Activated CD8-positive, alpha-beta memory T cell treated with anti-CD3 and anti-CD28 coated beads for 1 hour (primary cell): ENCODE measurements around the gene C1S.
"Not testable (repeated sequence)": the region's sequence is repeated elsewhere in the genome, so short reads cannot be mapped to it uniquely, and the experiment has no call there.

Source experiments
- DNase-seq, 2 donors: peaks; one replicate each; pipeline ENCODE4 v3.0.0-alpha.2; 2020; ENCODE audit warnings: low read depth in 1 of 2; ENCODE audit errors: extremely low read depth in 1 of 2

C1S gene

DNA sequence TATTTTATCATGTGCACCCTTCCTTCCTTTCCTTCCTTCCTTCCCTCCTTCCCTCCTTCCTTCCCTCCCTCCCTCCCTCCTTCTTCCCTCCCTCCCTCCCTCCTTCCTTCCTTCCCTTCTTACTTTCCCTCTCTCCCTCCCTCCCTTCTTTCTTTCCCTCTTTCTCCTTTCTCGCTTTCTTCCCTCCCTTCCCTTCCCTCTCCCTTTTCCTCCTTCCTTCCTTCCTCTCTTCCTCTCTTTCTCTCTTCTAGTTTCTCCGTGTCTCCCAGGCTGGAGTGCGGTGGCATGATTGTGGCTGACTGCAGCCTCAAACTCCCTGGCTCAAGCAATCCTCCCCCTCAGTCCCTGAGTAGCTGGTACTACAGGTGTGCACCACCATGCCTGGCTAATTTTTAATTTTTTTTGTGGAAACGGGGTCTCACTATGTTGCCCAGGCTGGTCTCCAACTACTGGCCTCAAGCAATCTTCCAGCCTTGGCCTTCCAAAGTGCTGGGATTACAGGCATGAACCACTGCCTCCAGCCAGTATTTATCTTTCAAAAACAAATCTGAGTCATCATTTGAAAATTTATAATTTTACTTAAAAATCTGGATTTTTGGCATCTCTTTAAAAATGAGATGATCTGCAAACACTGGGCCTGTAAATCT is 40.7 kb downstream of the C1S start:
- no peak for DNase-seq

- no peak for DNase-seq
Measured at GRCh38 chr12:7101694-7102131, 41.2 kb downstream of the C1S start.

DNA sequence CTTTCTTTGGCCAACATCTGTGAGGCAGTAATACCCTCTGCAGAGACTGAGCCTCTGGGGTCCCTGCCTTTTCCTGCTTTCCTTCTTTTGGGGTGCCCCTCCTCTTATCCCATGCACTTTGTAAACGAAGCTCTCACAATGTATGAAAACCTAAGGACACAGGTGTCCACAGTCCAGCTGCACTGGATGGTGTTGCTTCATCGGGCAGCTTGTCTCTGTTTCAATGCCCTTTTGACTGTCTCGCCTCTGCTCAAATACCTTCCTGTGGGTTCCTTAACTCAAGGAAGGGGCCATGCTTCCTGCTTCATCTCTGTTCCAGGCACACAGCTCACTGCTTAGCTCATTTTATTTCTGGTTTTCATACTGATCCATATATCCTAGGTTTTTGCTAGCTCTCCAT is 42.1 kb downstream of the C1S start:
- DNase-seq, result no peak

- no peak for DNase-seq
Measured at GRCh38 chr12:7103837-7104584, 43.5 kb downstream of the C1S start.

DNA sequence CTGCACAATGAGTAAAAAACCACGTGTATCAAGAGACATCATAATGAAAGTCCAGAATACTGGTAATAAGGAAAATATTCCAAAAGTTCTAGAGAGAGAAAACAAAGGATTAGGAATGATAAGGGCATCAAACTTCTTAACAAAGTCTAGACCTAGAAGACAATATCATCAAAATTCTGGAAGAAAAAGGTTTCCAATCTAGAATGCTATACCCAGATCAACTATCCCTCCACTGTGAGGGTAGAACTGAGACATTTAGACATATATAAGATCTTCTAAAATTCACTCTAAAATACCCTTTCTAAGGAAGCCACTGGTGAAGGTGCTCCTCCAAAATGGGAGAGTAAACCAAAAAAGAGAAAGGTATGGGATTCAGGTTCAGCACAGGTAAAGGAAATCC is 45.6 kb downstream of the C1S start:
- no peak for DNase-seq

DNA sequence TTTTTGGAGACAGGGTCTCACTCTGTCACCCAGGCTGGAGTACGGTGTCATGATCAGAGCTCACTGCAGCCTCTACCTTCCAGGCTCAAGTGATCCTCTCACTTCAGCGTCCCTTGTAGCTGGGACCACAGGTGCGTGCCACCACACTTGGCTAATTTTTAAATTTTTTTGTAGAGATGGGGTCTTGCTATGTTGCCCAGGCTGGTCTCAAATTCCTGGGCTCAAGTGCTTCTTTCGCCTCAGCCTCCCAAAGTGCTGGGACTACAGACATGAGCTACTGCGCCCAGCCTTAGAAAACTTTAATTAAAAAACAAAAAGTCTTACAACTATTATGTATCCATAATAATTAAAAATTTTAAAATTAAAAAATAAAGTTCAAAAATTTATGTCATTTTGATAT is 46.7 kb downstream of the C1S start:
- not testable (repeated sequence) for DNase-seq

DNA sequence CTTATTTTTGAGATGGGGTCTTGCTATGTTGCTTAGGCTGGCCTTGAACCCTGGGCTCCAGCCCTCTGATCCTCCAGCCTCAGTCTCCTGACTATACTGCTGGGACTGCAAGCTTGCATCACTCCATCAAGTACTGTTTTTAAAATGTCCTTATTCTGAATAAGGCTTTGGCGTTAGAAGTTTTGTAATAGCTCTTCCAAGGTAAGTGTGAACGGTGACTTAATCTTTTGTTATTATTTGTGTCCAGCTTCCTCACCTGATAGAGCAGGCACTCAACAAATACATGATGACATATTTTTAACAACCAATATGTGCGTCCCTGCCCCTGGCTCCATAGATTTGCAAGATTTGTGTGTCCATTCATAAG is 47.1 kb downstream of the C1S start:
- DNase-seq, result no peak

GRCh38 chr12:7108003-7108795 is 47.7 kb downstream of the C1S start:
- peak in 1 of 2 donors; percentile 51 for DNase-seq

- DNase-seq, result peak; percentile 38 to 68
Measured at GRCh38 chr12:7108796-7109571, 48.5 kb downstream of the C1S start, which contains the start of gene C1RL. Gene C1RL (minus strand): TSS chr12:7109214. CDS start chr12:7109180, 34 bp downstream.

- no peak for DNase-seq
Measured at GRCh38 chr12:7109572-7109920, 49.0 kb downstream of the C1S start.

- DNase-seq, result no peak
Measured at GRCh38 chr12:7110661-7111060, 50.1 kb downstream of the C1S start.

DNA sequence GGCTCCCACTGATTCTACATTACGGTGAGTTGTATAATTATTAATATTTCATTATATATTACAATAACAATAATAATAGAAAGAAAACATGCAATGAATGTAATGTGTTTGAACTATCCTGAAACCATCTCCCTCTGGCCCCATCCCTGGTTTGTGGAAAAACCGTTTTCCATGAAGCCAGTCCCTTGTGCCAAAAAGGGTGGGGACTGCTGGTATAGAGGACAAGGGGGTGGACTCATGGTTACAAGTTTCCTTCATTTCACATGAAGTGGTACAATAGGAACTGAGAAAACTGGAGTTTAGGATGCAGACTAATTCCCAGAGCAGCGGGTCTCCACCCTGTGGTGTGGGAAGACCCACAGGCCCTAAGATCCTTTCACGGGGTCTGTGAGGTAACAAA is 51.5 kb downstream of the C1S start:
- DNase-seq, result no peak

DNA sequence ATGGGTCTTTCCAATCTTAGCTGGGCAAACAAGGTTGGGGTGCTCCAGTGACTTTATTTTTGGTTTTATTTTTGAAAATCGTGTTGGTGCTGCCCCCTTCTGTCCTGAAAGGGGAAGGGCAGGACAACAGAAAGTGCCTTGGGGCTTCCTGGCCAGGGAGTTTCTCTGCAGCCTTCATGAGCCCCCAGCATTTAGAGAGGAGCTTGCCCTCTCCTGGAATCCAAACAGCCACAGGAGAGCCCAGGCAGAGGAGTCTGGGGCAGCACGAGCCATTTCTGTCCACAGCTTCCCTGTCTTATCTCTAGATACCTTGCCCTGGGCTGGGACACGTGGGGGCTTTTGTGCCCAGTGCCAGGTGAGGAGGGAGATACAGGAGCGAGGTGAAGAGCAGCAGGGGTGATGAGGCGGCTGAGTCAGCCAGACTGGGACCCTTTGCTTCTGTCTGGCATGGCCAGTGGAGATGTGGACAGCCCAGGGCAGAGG is 52.9 kb downstream of the C1S start:
- DNase-seq, result no peak

DNA sequence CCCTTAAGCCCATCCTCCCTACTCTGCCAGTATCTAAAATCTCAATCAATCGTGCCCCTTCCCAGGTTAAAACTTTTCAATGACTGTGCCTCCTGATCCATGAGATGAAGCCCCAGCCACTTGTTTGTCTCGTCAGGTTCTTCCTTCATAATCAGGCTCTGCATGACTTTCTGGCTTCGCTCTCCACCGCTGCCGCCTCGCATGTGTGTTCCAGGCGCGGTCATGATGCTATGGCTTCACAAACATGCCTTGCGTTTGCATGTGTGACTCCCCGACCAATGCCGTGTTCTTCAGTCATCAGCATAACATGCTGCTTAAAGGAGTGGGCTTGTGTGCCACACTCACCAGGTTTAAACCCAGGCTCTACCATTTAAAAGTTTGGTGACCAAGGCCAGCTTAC is 53.5 kb downstream of the C1S start:
- DNase-seq, result no peak

DNA sequence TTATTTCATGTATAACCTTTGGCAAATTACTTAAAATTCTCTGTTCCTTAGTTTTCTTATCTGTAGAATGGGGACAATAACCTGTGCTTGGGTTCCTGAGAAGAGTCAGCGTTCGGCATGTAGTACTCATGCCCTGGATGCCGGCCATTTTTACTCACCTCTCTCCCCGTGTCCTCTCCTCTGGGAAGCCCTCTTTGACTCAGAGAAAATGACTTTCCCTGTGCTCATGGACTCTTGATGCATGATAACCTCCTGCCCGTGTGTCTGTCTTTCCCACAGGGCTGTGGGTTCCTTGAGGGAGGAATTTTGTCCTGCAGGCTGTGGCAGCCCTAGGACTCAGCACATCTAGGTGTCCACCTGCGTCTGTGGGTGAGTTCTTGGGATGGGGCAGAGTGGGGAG is 54.3 kb downstream of the C1S start:
- DNase-seq, result no peak

GRCh38 chr12:7116196-7116595 is 55.7 kb downstream of the C1S start:
- no peak for DNase-seq

GRCh38 chr12:7116916-7117315 is 56.4 kb downstream of the C1S start:
- DNase-seq, result no peak

GRCh38 chr12:7117670-7118069 is 57.2 kb downstream of the C1S start:
- no peak for DNase-seq

- DNase-seq, result no peak
Measured at GRCh38 chr12:7118881-7119280, 58.4 kb downstream of the C1S start.

DNA sequence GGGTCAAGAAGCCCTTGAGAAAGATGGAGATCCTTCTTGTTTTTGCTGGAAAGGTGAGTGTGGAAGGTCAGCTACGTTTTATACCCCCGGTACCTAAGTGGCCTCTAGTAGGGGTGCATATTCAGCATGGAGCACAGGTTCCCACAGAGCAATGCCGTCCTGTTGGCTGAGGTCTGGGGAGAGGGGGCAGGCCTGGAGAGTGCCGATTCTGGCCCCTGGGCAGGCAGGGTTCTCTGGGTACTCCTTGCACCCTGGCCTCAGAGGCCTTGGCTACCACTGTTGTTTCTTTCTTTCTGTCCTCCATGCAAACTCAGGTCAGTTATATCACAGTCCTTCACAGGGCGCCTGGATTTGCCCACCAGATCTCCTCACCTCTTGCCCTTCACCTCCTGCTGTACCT is 59.6 kb downstream of the C1S start:
- no peak for DNase-seq
